SHP77 treated with DMSO at 0.1 percent for 48 hours (cell line): Measurements from ENCODE around the gene KDM2A.

ENCODE experiments used
- DNase-seq: peaks from one replicate; lab custom pipeline; 2025; lab: John Stamatoyannopoulos, UW

Gene KDM2A

GRCh38 chr11:67118801-67119584 is at the start of gene KDM2A:
Gene KDM2A (plus strand): TSS chr11:67119263. CDS start chr11:67121317, 2,054 bp downstream.
- peak; percentile 98 for DNase-seq

GRCh38 chr11:67071420-67072284 is 47.4 kb upstream of the KDM2A start:
- peak; percentile 55 for DNase-seq

DNA sequence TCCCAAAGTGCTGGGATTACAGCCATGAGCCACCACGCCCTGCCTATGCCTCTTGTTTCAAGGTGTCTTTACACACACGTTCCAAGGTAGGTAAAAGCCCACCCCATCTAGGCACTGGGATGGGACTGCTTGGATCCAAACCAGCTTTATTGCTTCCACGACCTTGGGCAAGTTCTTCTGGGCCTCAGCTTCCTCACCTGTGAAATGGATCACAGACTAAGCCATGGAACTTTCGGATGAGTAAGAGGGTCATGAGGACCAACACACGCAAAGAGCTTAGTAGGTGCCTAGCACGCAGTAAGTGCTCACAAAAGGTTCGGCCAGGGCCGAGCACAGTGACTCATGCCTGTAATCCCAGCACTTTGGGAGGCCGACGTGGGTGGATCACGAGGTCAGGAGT is 46.8 kb upstream of the KDM2A start:
- no peak for DNase-seq

- DNase-seq: no peak
These were observed 45.2 kb upstream of the KDM2A start for GRCh38 chr11:67073908-67074307.

DNA sequence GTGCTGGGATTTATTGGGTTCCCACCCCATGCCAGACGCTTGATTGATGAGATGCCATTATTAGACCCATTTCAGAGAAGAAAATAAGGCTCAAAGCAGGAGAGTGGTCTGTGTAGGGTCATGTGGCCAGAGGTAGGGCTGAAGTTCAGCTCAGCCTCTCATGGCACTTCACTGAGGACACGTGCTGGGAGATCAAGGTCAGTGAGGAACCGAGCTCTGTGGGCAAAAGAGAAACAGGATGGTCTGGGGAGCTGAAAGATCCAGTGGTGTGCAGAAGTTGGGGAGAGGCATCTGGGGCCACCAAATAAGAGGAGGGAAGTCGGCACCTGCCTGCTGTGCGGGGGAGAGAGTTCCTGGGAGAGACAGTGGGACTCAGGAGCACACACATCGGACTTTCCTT is 42.9 kb upstream of the KDM2A start:
- no peak for DNase-seq

DNA sequence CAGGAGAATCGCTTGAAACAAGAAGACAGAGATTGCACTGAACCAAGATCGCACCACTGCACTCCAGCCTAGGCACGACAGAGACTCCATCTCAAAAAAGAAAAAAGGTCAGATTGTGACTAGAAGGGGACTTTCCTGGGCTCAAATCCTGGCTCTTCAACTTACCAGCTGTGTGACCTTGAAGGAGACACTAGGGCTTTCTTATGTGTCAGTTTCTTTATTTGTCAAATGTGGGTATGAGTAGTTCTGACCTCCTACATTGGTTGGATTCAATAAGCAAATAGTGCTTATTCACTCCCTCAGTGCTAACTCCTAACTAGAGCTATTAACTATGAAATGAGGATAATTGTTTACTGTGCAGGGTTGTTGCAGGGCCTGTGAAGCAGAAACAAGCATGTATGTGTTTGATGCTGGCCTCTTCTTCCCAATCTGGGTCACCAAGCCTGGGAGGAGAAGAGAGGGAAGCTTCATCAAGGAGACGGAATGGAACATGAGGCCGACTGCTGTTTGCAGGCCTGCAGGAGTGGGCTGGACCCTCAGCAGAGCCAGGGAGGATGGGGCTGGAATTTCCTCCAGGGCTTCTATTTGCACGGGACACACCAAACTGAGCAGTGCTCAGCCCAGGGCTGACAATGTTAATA is 39.9 kb upstream of the KDM2A start:
- DNase-seq: no peak

DNA sequence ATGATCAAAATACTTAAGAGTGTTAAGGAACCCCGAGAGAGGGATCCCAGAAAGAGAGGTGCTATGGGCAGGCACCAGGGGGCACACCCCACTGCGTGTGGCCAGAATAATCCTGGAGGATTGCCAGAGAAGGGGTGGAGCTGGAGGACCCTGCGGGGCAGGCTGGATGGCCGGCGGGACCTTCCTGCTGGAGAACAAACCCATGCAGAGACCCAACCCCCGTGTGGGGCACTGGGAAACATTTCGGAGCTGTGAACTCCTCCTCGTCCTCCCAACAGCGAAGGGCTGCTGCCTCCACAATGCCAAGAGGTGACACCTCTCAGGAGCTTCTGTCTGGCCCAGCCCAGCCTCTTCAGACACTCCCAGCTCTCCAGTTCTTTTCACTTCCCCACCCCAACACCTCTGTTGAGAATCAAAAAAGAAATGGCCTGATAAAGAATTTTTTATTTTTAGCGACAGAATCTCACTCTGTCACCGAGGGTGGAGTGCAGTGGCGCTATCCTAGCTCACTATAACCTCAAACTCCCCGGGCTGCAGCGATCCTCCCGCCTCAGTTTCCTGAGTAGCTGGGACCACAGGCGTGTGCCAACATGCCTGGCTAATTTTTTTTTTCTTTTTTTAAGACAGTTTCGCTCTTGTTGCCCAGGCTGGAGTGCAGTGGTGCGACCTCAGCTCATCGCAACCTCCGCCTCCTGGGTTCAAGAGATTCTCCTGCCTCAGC is 36.8 kb upstream of the KDM2A start:
- DNase-seq: no peak

GRCh38 chr11:67083786-67084366 is 35.2 kb upstream of the KDM2A start:
- no peak for DNase-seq

DNA sequence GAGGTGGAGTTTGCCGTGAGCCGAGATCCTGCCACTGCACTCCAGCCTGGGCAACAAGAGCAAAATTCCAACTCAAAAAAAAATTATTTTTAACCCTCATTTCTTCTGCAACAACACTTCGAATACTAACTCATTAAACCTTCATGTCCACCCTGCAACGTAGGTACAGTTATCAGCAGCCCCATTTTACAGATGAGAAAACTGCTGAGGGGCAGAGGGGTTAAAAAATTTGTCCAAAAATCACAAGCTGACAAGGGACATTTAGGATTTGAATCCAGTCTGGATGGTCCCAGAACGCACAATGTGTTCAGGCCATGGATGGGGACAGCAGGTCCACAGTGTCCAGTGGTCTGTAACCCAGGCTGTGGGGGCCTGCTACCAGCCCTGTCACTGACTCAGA is 33.4 kb upstream of the KDM2A start:
- DNase-seq: no peak

DNA sequence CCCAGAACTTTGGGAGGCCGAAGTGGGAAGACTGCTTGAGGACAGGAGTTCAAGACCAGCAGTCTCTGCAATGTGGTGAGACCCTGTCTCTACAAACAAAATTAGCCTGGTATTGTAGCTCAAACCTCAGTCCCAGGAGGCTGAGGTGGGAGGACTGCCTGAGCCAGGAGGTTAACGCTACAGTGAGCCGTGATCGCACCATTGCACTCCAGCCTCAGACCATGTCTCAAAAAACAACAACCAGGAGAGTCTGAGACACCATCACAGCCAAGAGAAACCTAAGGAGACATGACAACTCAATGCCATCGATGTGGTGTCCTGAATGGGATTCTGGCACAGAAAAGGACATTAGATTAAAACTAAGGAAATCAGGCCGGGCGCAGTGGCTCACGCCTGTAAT is 28.3 kb upstream of the KDM2A start:
- no peak for DNase-seq

DNA sequence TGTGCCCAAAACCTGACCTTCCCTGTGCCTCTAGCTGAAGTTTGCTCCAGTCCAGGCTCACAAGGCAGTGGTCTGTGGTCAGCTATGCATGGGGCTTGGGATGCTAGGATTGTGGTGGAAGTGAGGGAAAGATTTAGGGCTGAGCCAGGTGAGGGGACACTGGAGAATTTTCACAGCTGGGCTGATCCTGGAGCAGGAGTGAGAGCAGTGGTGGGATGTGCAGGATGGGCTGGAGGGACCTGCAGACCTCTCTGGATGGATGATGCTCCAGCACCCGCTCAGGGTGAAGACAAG is 23.9 kb upstream of the KDM2A start:
- no peak for DNase-seq

GRCh38 chr11:67098799-67099429 is 20.1 kb upstream of the KDM2A start:
- DNase-seq: no peak

- no peak for DNase-seq
These were observed 19.2 kb upstream of the KDM2A start for GRCh38 chr11:67099831-67100324.

- DNase-seq: no peak
These were observed 16.4 kb upstream of the KDM2A start for GRCh38 chr11:67102664-67103063.

GRCh38 chr11:67105964-67106363 is 13.1 kb upstream of the KDM2A start:
- no peak for DNase-seq

DNA sequence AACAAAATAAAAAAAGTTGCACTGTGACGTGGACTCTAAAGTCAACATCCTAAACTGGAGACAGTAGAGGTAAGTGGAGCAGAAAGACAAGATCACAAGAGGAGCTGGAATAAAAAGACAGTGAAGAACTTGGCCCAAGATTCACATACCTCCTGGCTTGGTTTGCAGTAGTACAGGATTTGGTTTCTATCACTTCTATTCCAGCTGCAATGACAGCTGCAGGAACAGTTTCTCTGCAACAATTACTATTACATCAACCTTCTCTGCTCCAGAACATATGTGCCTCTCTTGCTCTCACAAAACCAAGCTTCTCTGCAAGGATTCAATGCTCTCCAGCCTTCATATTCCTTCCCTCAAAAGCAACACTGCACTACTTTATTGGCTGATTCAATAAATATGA is 7.8 kb upstream of the KDM2A start:
- no peak for DNase-seq

- no peak for DNase-seq
These were observed 5.8 kb upstream of the KDM2A start for GRCh38 chr11:67113231-67113721.

- no peak for DNase-seq
These were observed 4.7 kb upstream of the KDM2A start for GRCh38 chr11:67114275-67114896.

GRCh38 chr11:67116758-67117105 is 2.3 kb upstream of the KDM2A start:
- no peak for DNase-seq

- DNase-seq: no peak
These were observed 1.9 kb upstream of the KDM2A start for GRCh38 chr11:67117176-67117575.
